ENCODE measurements around the gene TGFBR1.

The TGFBR1 gene

GRCh38 chr9:99177576-99178366 is 72.9 kb downstream of the TGFBR1 start:
- H3K4me3 ChIP-seq (replicated peaks; ENCODE audit: low read depth, low read length), result no peak overlapping the region
- no peak for TF ChIP-seq CTCF (IDR thresholded peaks at IDR 0.05; ENCODE audit: low read depth, low read length, missing control alignments)
- DNase-seq (ENCODE audit: extremely low read depth, low read depth), result no peak

GRCh38 chr9:99178912-99179872 is 74.3 kb downstream of the TGFBR1 start:
- no peak for DNase-seq (ENCODE audit: extremely low read depth, low read depth)
- TF ChIP-seq CTCF (IDR thresholded peaks at IDR 0.05; ENCODE audit: low read depth, low read length, missing control alignments), result no peak

GRCh38 chr9:99180199-99180598 is 75.3 kb downstream of the TGFBR1 start:
- DNase-seq (ENCODE audit: extremely low read depth, low read depth), result no peak
- H3K4me3 ChIP-seq (replicated peaks; ENCODE audit: low read depth, low read length), result no peak overlapping the region
- TF ChIP-seq CTCF (IDR thresholded peaks at IDR 0.05; ENCODE audit: low read depth, low read length, missing control alignments), result no peak

More at GRCh38 chr9:99178912-99179872, 74.3 kb downstream of the TGFBR1 start:
- H3K4me3 ChIP-seq (replicated peaks; ENCODE audit: low read depth, low read length), result no peak overlapping the region

- no peak for DNase-seq (ENCODE audit: extremely low read depth, low read depth)
- no peak overlapping the region for H3K4me3 ChIP-seq (replicated peaks; ENCODE audit: low read depth, low read length)
- TF ChIP-seq CTCF (IDR thresholded peaks at IDR 0.05; ENCODE audit: low read depth, low read length, missing control alignments), result no peak
Observed at GRCh38 chr9:99180662-99181061, 75.7 kb downstream of the TGFBR1 start.

GRCh38 chr9:99181206-99181605 is 76.3 kb downstream of the TGFBR1 start:
- no peak for TF ChIP-seq CTCF (IDR thresholded peaks at IDR 0.05; ENCODE audit: low read depth, low read length, missing control alignments)
- no peak overlapping the region for H3K4me3 ChIP-seq (replicated peaks; ENCODE audit: low read depth, low read length)
- no peak for DNase-seq (ENCODE audit: extremely low read depth, low read depth)

- no peak overlapping the region for H3K4me3 ChIP-seq (replicated peaks; ENCODE audit: low read depth, low read length)
- DNase-seq (ENCODE audit: extremely low read depth, low read depth), result no peak
- TF ChIP-seq CTCF (IDR thresholded peaks at IDR 0.05; ENCODE audit: low read depth, low read length, missing control alignments), result no peak
Observed at GRCh38 chr9:99181621-99182020, 76.7 kb downstream of the TGFBR1 start.

Data from HFF-Myc (cell line).